HFFc6 (cell line): Measurements from ENCODE around the gene ADRM1. TPM values are rescaled to one million over a fixed set of nuclear protein-coding genes. Genes with fewer than 3 reads are reported as not detected.

Experiments used
- DNase-seq: peaks from one replicate; pipeline ENCODE4 v3.0.0-alpha.2; 2018
- H3K27ac Mint-ChIP-seq: 2 replicates; pipeline ENCODE4 v1.8.0; 2020; ENCODE audit warnings: mild to moderate bottlenecking, mixed read lengths
- H3K27me3 Mint-ChIP-seq: 2 replicates; pipeline ENCODE4 v1.8.0; 2021; ENCODE audit warnings: mild to moderate bottlenecking, moderate library complexity, mixed read lengths; ENCODE audit not compliant: insufficient read depth
- H3K36me3 Mint-ChIP-seq: 2 replicates; pipeline ENCODE4 v1.8.0; 2021; ENCODE audit warnings: low read depth, mixed read lengths
- H3K4me1 Mint-ChIP-seq: 2 replicates; pipeline ENCODE4 v1.8.0; 2020; ENCODE audit warnings: low read depth, mixed read lengths
- H3K4me3 Mint-ChIP-seq: 2 replicates; pipeline ENCODE4 v1.8.0; 2020; ENCODE audit warnings: mild to moderate bottlenecking, moderate library complexity, mixed read lengths
- H3K9me3 Mint-ChIP-seq: 2 replicates; pipeline ENCODE4 v1.8.0; 2020; ENCODE audit warnings: mild to moderate bottlenecking, mixed read lengths
- total RNA-seq, 6 experiments: library from RNA; stranded (reverse); fragmentation: NEBNext Ultra II Directional; extraction: Animal tissue kit (Norgen Biotek cat#: 25700); gene quantifications; 2 replicates in 1 of 6; 3 replicates in 5 of 6; pipeline ENCODE4 v1.2.3, GENCODE V29; 2021
- TF ChIP-seq, protein P1 (sequence below): fragments of 200-600 bp; sonication (generic); IDR thresholded peaks from 2 replicates; pipeline ENCODE4 v1.5.0; 2021; ENCODE audit warnings: antibody characterized with exemption, mild to moderate bottlenecking

The ADRM1 gene
- total RNA-seq, 6 experiments from 2014 or later: 126 to 133 (median 129) TPM

GRCh38 chr20:62328684-62329388 is 26.0 kb downstream of the ADRM1 start:
- Mint-ChIP-seq H3K27me3 (peaks cover 6% of the 10 kb centered on the region), H3K27ac (no peak overlapping the region), H3K9me3 (no peaks in the 10 kb centered on the region), H3K4me1 (no peaks in the 10 kb centered on the region), H3K36me3 (no peaks in the 10 kb centered on the region), H3K4me3 (no peak overlapping the region)
- TF ChIP-seq, protein P1, sequence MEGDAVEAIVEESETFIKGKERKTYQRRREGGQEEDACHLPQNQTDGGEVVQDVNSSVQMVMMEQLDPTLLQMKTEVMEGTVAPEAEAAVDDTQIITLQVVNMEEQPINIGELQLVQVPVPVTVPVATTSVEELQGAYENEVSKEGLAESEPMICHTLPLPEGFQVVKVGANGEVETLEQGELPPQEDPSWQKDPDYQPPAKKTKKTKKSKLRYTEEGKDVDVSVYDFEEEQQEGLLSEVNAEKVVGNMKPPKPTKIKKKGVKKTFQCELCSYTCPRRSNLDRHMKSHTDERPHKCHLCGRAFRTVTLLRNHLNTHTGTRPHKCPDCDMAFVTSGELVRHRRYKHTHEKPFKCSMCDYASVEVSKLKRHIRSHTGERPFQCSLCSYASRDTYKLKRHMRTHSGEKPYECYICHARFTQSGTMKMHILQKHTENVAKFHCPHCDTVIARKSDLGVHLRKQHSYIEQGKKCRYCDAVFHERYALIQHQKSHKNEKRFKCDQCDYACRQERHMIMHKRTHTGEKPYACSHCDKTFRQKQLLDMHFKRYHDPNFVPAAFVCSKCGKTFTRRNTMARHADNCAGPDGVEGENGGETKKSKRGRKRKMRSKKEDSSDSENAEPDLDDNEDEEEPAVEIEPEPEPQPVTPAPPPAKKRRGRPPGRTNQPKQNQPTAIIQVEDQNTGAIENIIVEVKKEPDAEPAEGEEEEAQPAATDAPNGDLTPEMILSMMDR: no peak
- no peak for DNase-seq

DNA sequence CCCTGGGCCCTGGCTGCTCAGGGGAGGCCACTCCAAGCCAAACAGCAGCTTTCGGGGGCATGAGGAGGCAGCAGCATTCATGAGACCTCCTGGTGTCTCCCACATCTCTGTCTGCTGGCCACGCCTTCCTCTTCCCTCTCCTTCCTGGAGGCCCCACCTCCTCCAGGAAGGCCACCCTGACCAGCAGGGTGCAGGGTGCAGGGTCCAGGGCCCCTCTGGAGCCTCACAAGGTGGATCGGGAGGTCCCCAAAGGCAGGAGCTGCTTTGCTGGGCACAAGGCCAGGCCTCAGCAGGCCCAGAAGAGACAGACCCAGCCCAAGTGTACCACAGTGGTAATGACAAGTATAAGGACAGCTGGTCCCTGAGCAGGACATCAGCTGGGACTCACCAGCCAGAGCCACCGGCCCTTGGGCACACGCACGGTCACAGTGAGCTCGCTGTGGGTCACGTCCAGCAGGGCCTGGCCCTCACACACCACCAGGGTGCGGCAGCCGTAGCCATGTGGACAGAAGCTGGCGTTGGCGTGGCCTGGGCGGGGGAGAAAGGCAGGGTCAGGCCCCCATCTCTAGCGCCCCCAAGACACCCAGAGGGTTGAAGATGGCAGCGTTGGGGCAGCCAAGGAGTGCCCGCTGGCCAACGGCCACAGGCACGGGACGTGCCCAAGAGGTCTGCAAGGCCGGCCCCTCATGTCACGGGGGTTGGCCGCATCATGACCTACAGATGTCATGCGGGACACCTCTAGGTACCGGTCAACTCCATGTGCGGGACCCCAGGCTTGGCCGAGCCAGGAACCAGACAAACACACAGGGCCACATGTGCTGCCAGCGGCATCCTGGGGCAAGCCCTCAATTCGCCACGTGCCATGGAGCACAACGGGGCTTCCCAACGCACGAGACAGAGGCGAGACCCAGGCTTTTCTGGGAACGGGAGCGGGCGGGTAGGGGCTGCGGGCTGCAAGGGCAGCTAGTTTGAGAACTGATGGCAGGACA is 26.9 kb downstream of the ADRM1 start:
- no peaks in the 10 kb centered on the region for H3K9me3 Mint-ChIP-seq
- H3K27me3 Mint-ChIP-seq: peaks cover 6% of the 10 kb centered on the region
- TF ChIP-seq, protein P1: no peak
- no peak overlapping the region for H3K27ac Mint-ChIP-seq
- no peaks in the 10 kb centered on the region for H3K36me3 Mint-ChIP-seq
- no peak for DNase-seq
- no peak overlapping the region for H3K4me3 Mint-ChIP-seq
- no peaks in the 10 kb centered on the region for H3K4me1 Mint-ChIP-seq

DNA sequence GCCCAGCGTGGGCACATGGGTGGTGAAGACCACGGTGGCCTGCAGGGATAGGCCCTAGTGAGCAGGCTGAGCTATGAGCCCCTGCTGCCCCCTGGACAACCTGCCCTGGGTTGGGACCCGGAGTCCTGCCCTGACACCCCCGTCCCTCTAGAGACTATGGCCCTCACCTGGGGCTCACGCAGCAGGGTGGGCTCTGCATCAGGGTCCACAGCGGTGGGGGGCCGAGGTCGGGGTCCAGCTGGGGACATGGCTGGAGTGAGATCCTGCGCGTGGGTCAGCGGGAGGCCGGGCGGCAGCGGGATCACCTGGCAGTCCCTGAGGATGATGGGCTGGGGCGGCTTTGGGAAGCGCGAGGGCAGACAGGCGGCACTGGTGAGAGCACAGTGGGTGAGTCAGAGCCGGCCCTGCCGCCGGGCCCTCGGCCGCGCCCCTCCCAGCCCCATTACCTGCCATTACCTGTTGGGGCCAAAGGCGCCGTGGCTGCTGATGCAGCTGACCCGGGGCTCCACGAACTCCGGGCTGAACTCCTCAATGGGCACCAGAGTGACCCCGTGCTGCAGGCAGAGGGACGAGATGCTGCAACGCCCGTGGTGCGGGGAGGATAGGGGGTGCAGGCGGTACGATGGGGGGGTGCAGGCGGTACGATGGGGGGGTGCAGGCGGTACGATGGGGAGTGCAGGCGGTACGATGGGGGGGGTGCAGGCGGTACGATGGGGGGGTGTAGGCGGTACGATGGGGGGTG is 27.9 kb downstream of the ADRM1 start:
- TF ChIP-seq, protein P1: no peak
- H3K27ac Mint-ChIP-seq: no peak overlapping the region
- H3K4me1 Mint-ChIP-seq: no peaks in the 10 kb centered on the region
- no peak overlapping the region for H3K4me3 Mint-ChIP-seq
- no peak for DNase-seq
- no peaks in the 10 kb centered on the region for H3K36me3 Mint-ChIP-seq
- no peaks in the 10 kb centered on the region for H3K9me3 Mint-ChIP-seq
- peaks cover 3% of the 10 kb centered on the region; the same call in 1 of the 2 replicates for H3K27me3 Mint-ChIP-seq

DNA sequence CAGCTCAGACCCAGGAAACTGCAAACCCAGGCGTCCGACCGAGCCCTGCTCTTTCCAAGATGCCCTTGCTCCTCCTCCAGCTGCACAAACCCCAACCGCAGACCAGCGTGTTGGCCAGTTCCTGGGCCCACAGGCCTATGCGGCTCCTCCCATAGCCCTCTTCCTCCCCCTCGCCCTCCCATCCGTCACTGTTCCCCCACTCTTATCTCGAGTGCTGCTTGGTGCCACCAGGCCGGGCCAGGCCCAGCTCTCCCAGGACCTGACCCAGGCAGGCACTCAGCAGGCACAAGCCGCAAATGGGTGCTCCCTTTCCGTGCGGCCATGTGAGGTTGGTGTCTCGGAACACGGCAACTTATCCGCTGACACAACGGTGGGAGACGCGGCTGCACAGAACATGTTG is 28.6 kb downstream of the ADRM1 start:
- Mint-ChIP-seq H3K27ac (no peak overlapping the region), H3K4me3 (no peak overlapping the region), H3K36me3 (no peaks in the 10 kb centered on the region), H3K9me3 (no peaks in the 10 kb centered on the region), H3K27me3 (no peaks in the 10 kb centered on the region), H3K4me1 (no peaks in the 10 kb centered on the region)
- TF ChIP-seq, protein P1: no peak
- DNase-seq: no peak

- TF ChIP-seq, protein P1: no peak
- no peaks in the 10 kb centered on the region for H3K4me1 Mint-ChIP-seq
- H3K9me3 Mint-ChIP-seq: no peaks in the 10 kb centered on the region
- peaks cover 3% of the 10 kb centered on the region for H3K27me3 Mint-ChIP-seq
- no peak for DNase-seq
- no peaks in the 10 kb centered on the region for H3K36me3 Mint-ChIP-seq
- H3K27ac Mint-ChIP-seq: no peak overlapping the region
- H3K4me3 Mint-ChIP-seq: no peak overlapping the region
Measured at GRCh38 chr20:62332421-62332820, 29.6 kb downstream of the ADRM1 start.
